K562 treated with DMSO at 1 percent for 4 hours (cell line): ENCODE data around the gene KRTAP22-1. TPM values are rescaled to one million over a fixed set of nuclear protein-coding genes. Genes with fewer than 3 reads are reported as not detected.

Experiments used
- total RNA-seq: library from RNA; unstranded; fragments of 300-600 nt; gene quantifications from 2 replicates; pipeline ENCODE4 v1.2.3, GENCODE V29; 2022; ENCODE audit not compliant: insufficient read depth

KRTAP22-1 gene
- not detected in 2 replicates for total RNA-seq

DNA sequence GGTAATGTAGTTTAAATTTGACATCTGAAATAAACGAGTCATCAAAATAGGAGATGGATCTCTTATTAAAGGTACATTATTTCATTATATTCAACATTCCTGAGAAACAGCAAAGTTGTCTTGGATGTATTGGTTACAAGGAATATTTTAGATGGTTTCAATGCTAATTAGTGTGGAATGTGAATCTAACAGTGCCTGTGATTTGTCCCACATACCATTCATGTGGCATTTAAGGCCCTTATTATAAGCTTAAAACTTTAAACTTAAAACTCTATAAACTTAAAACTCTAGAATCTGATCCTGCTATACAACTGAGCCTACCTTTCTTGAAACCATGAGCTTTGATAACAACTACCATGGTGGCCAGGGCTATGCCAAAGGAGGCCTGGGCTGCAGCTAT, at the start of gene KRTAP22-1:
KRTAP22-1 (plus strand) TSS at position 301 of the 400 bp plus-strand sequence.

DNA sequence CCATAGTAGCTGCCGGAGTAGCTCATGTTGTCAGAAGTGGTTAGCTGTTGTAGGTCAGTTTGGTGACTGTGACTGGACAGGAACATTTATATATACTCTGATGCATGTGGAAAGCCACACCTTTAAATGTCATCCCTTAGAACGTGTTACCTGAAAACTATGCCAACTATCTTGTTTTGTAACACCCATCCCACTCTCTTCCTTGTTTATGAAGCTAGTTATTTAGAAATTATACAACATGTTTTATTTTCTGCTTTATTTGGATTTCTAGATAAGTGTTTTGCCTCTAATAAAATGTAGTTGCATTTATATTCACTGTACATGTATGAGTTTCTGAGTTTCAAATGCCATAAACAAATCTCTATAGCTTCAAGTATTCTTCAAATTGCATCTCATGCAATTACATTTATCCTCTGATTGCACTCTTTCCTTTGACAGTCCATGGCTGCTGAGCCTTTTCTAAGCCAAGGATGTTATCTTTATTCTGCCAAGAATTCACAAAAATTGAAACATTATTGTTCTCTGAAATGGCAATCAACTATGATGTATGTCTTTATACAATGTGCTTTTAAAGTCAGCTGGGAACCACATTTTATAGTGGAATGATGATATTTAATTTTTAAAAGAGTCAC, 39.5 kb upstream of the KRTAP22-1 start, which contains the start of gene KRTAP19-7:
KRTAP19-7 (minus strand) TSS at position 51 of the 632 bp plus-strand sequence; CDS start at position 26, 25 bp downstream.

GRCh38 chr21:30590297-30590696, 10.6 kb upstream of the KRTAP22-1 start, which contains the start of gene KRTAP22-2:
Gene KRTAP22-2, minus strand, starts transcription at chr21:30590397.

GRCh38 chr21:30592140-30592539, 8.7 kb upstream of the KRTAP22-1 start, which contains the start of gene KRTAP6-3:
Gene KRTAP6-3, plus strand, starts transcription at chr21:30592440. Its CDS starts 6 bp downstream, at chr21:30592446.

DNA sequence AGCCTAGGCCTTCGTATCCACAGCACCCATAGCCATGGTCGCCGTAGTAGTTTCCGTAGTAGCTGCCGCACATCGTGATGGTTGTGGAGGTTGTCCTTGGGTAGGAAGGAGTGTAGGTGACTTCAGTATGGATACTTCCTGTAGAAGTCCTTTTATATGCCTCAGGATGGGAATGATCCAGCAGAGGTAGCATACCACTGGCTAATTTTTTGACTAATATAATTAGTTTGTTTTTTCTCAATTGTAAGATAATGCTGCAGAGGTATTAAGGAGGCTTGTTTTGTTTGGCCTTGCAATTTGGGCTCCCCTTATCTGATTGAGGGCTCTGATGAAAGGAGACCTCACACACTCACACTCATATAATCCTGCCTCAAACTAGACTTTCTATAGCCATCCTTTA, 2.1 kb upstream of the KRTAP22-1 start, which contains the start of gene KRTAP6-2:
KRTAP6-2 (minus strand) TSS at position 101 of the 400 bp plus-strand sequence; CDS start at position 73, 28 bp downstream.

GRCh38 chr21:30613836-30614235, 12.9 kb downstream of the KRTAP22-1 start, which contains the start of gene KRTAP6-1:
Gene KRTAP6-1, minus strand, starts transcription at chr21:30613930. Its CDS starts 26 bp downstream, at chr21:30613904.

GRCh38 chr21:30616125-30616524, 15.2 kb downstream of the KRTAP22-1 start, which contains the start of gene KRTAP20-1:
Gene KRTAP20-1, plus strand, starts transcription at chr21:30616425. Its CDS starts 30 bp downstream, at chr21:30616455.

DNA sequence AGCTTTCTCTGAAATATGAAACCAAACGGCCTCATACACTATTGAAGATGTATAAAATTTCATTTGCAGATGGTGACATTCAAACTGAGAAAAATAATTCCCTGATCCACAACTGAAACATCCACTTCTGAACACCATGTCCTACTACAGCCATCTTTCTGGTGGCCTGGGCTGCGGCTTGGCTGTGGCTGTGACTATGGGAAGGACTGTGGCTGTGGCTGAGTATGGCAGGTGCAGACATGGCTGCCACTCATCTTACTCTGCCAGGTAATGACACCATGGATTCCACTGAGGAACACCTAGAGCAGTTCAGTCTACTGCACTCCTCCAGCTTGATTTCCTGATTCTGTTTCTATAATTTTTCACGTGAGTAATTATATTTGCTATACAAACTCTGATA, 19.6 kb downstream of the KRTAP22-1 start, which contains the start of gene KRTAP20-4:
KRTAP20-4 (plus strand) TSS at position 106 of the 400 bp plus-strand sequence.

DNA sequence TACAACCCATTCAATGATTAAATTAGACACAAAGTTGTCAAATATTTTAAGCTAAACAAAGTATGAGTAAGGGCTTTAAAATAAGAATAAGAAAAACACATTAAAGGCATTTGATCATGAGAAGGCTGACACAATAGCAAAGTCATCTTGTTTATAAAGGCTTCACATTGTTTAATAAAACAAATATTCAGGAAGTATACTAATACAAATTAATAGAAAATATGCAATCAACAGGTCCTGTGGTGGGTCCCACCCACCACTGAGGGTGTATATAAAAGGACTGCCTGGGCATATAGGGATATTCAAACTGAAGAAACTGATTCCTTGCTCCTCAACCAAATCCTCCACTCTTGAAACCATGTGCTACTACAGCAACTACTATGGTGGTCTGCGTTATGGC, 34.0 kb downstream of the KRTAP22-1 start, which contains the start of gene KRTAP20-2:
KRTAP20-2 (plus strand) TSS at position 301 of the 400 bp plus-strand sequence; CDS start at position 359, 58 bp downstream.

GRCh38 chr21:30642564-30642963, 41.7 kb downstream of the KRTAP22-1 start, which contains the start of gene KRTAP20-3:
Gene KRTAP20-3, plus strand, starts transcription at chr21:30642864.

Other genes with a start within 250 kb of the KRTAP22-1 start
- gene KRTAP13-2, start 228.8 kb upstream of the KRTAP22-1 start, total RNA-seq, result not detected in 2 replicates
- not detected in 2 replicates for gene KRTAP13-1, start 205.1 kb upstream of the KRTAP22-1 start, total RNA-seq
- gene KRTAP13-3, start 175.2 kb upstream of the KRTAP22-1 start, total RNA-seq, result not detected in 2 replicates
- not detected in 2 replicates for gene KRTAP13-4, start 170.9 kb upstream of the KRTAP22-1 start, total RNA-seq
- gene KRTAP15-1, start 160.8 kb upstream of the KRTAP22-1 start, total RNA-seq, result not detected in 2 replicates
- not detected in 2 replicates for gene KRTAP19-1, start 120.7 kb upstream of the KRTAP22-1 start, total RNA-seq
- not detected in 2 replicates for gene KRTAP19-2, start 113.7 kb upstream of the KRTAP22-1 start, total RNA-seq
- not detected in 2 replicates for gene KRTAP19-3, start 109.1 kb upstream of the KRTAP22-1 start, total RNA-seq
- gene KRTAP19-4, start 103.9 kb upstream of the KRTAP22-1 start, total RNA-seq, result not detected in 2 replicates
- gene KRTAP19-5, start 98.9 kb upstream of the KRTAP22-1 start, total RNA-seq, result not detected in 2 replicates
- gene KRTAP19-6, start 59.2 kb upstream of the KRTAP22-1 start, total RNA-seq, result not detected in 2 replicates
- not detected in 2 replicates for gene KRTAP19-7, start 39.8 kb upstream of the KRTAP22-1 start, total RNA-seq
- not detected in 2 replicates for gene KRTAP22-2, start 10.7 kb upstream of the KRTAP22-1 start, total RNA-seq
- not detected in 2 replicates for gene KRTAP6-3, start 8.6 kb upstream of the KRTAP22-1 start, total RNA-seq
- not detected in 2 replicates for gene KRTAP6-2, start 2.2 kb upstream of the KRTAP22-1 start, total RNA-seq
- gene KRTAP6-1, start 12.8 kb downstream of the KRTAP22-1 start, total RNA-seq, result not detected in 2 replicates
- not detected in 2 replicates for gene KRTAP20-1, start 15.3 kb downstream of the KRTAP22-1 start, total RNA-seq
- not detected in 2 replicates for gene KRTAP20-4, start 19.5 kb downstream of the KRTAP22-1 start, total RNA-seq
- not detected in 2 replicates for gene KRTAP20-2, start 34.1 kb downstream of the KRTAP22-1 start, total RNA-seq
- not detected in 2 replicates for gene KRTAP20-3, start 41.8 kb downstream of the KRTAP22-1 start, total RNA-seq
- not detected in 2 replicates for gene KRTAP21-3, start 117.7 kb downstream of the KRTAP22-1 start, total RNA-seq
- not detected in 2 replicates for gene KRTAP21-2, start 146.2 kb downstream of the KRTAP22-1 start, total RNA-seq
- gene KRTAP21-1, start 154.3 kb downstream of the KRTAP22-1 start, total RNA-seq, result not detected in 2 replicates
- not detected in 2 replicates for gene KRTAP8-1, start 212.2 kb downstream of the KRTAP22-1 start, total RNA-seq
- not detected in 2 replicates for gene KRTAP7-1, start 228.7 kb downstream of the KRTAP22-1 start, total RNA-seq